HEK293 (cell line): ENCODE data around the gene TMEM140.
"Not testable (repeated sequence)": the region's sequence is repeated elsewhere in the genome, so short reads cannot be mapped to it uniquely, and the experiment has no call there.

ENCODE experiments used
- CTCF ChIA-PET: fragments of 350-600 bp; formaldehyde crosslinking; extraction: SDS; loops from one replicate; lab custom pipeline; 2021; ENCODE audit warnings: antibody characterized with exemption; lab: Yijun Ruan, JAX
- POLR2A ChIA-PET: fragments of 300-600 bp; formaldehyde crosslinking; extraction: SDS; loops from one replicate; lab custom pipeline; 2020; ENCODE audit warnings: antibody characterized with exemption, inconsistent platforms; lab: Yijun Ruan, JAX
- H3K27ac ChIP-seq: fragments of 200-500 bp; sonication (Bioruptor generic); 2 replicates; pipeline ENCODE4 v1.5.1; 2014; ENCODE audit warnings: low read depth, low read length, control low read depth, inconsistent platforms; ENCODE audit errors: extremely low read depth
- H3K36me3 ChIP-seq, 2 experiments: fragments of 200-500 bp in 1 of 2; sonication (Bioruptor generic) in 1 of 2; 1 replicate in 1 of 2; 2 replicates in 1 of 2; pipeline ENCODE4 v1.5.1; 2014 to 2017; ENCODE audit warnings: inconsistent platforms in 2 of 2, low read length in 2 of 2; ENCODE audit not compliant: control insufficient read depth in 2 of 2, insufficient read depth in 1 of 2
- H3K4me1 ChIP-seq: fragments of 200-500 bp; sonication (Bioruptor generic); 2 replicates; pipeline ENCODE4 v1.5.1; 2014; ENCODE audit warnings: mild to moderate bottlenecking, low read length, inconsistent platforms; ENCODE audit not compliant: control insufficient read depth, insufficient read depth
- H3K4me3 ChIP-seq: 2 replicates; pipeline ENCODE4 v1.5.1; 2011; ENCODE audit warnings: low read depth, mild to moderate bottlenecking, control low read depth, low read length, moderate library complexity
- H3K9me3 ChIP-seq: fragments of 200-500 bp; sonication (Bioruptor generic); 2 replicates; pipeline ENCODE4 v1.5.1; 2014; ENCODE audit warnings: low read depth, low read length, inconsistent platforms; ENCODE audit not compliant: control insufficient read depth, insufficient read depth
- CTCF ChIP-seq: fragments of 450-650 bp; formaldehyde crosslinking; IDR thresholded peaks from 2 replicates; pipeline ENCODE4 v1.5.1; 2016; ENCODE audit warnings: missing biosample characterization, missing genetic modification characterization
- GLI4 ChIP-seq: fragments of 450-650 bp; formaldehyde crosslinking; IDR thresholded peaks from 2 replicates; pipeline ENCODE4 v1.5.1; 2016; ENCODE audit warnings: missing biosample characterization, missing genetic modification characterization
- OVOL3 ChIP-seq: fragments of 450-650 bp; formaldehyde crosslinking; IDR thresholded peaks from 2 replicates; pipeline ENCODE4 v1.5.1; 2016; ENCODE audit warnings: missing biosample characterization, missing genetic modification characterization
- SP2 ChIP-seq: fragments of 450-650 bp; formaldehyde crosslinking; IDR thresholded peaks from 2 replicates; pipeline ENCODE4 v1.5.1; 2016; ENCODE audit warnings: missing biosample characterization, missing genetic modification characterization
- TCF7L2 ChIP-seq: IDR thresholded peaks from 2 replicates; pipeline ENCODE4 v1.6.1; 2011; ENCODE audit warnings: low read depth, mild to moderate bottlenecking, inconsistent platforms, low read length, moderate library complexity, borderline replicate concordance
- TRIM28 ChIP-seq: IDR thresholded peaks from 2 replicates; pipeline ENCODE4 v1.6.1; 2011; ENCODE audit warnings: low read length, control low read depth, borderline replicate concordance
- ZEB2 ChIP-seq: fragments of 450-650 bp; formaldehyde crosslinking; IDR thresholded peaks from 2 replicates; pipeline ENCODE4 v1.5.1; 2016; ENCODE audit warnings: missing biosample characterization, missing genetic modification characterization
- ZNF121 ChIP-seq: fragments of 450-650 bp; formaldehyde crosslinking; IDR thresholded peaks from 2 replicates; pipeline ENCODE4 v1.5.1; 2016; ENCODE audit warnings: missing biosample characterization, missing genetic modification characterization
- ZNF16 ChIP-seq: fragments of 450-650 bp; formaldehyde crosslinking; IDR thresholded peaks from 2 replicates; pipeline ENCODE4 v1.5.1; 2016; ENCODE audit warnings: low read depth, missing biosample characterization, missing genetic modification characterization
- ZNF169 ChIP-seq: fragments of 450-650 bp; formaldehyde crosslinking; IDR thresholded peaks from 2 replicates; pipeline ENCODE4 v1.5.1; 2016; ENCODE audit warnings: missing biosample characterization, missing genetic modification characterization
- ZNF311 ChIP-seq: fragments of 450-650 bp; formaldehyde crosslinking; IDR thresholded peaks from 2 replicates; pipeline ENCODE4 v1.5.1; 2017; ENCODE audit warnings: missing biosample characterization, missing genetic modification characterization, borderline replicate concordance
- ZNF335 ChIP-seq: fragments of 450-650 bp; formaldehyde crosslinking; conservative IDR thresholded peaks from 2 replicates; pipeline ENCODE4 v1.5.1; 2016; ENCODE audit warnings: missing biosample characterization, missing genetic modification characterization
- ZNF341 ChIP-seq: fragments of 450-650 bp; formaldehyde crosslinking; IDR thresholded peaks from 2 replicates; pipeline ENCODE4; 2016; ENCODE audit warnings: low read depth, missing biosample characterization, missing genetic modification characterization
- ZNF416 ChIP-seq: fragments of 450-650 bp; formaldehyde crosslinking; IDR thresholded peaks from 2 replicates; pipeline ENCODE4 v1.5.1; 2016; ENCODE audit warnings: missing biosample characterization, missing genetic modification characterization
- ZNF514 ChIP-seq: fragments of 450-650 bp; formaldehyde crosslinking; IDR thresholded peaks from 2 replicates; pipeline ENCODE4 v1.5.1; 2016; ENCODE audit warnings: missing biosample characterization, missing genetic modification characterization
- ZNF548 ChIP-seq: fragments of 450-650 bp; formaldehyde crosslinking; IDR thresholded peaks from 2 replicates; pipeline ENCODE4 v1.5.1; 2016; ENCODE audit warnings: missing biosample characterization, missing genetic modification characterization
- ZNF580 ChIP-seq: fragments of 450-650 bp; formaldehyde crosslinking; IDR thresholded peaks from 2 replicates; pipeline ENCODE4 v1.5.1; 2016; ENCODE audit warnings: missing biosample characterization, missing genetic modification characterization
- ZNF600 ChIP-seq: fragments of 450-650 bp; formaldehyde crosslinking; IDR thresholded peaks from 2 replicates; pipeline ENCODE4 v1.5.1; 2016; ENCODE audit warnings: missing biosample characterization, missing genetic modification characterization
- ZNF623 ChIP-seq: fragments of 450-650 bp; formaldehyde crosslinking; IDR thresholded peaks from 2 replicates; pipeline ENCODE4 v1.5.1; 2016; ENCODE audit warnings: missing biosample characterization, missing genetic modification characterization
- ZNF660 ChIP-seq: fragments of 450-650 bp; IDR thresholded peaks from 2 replicates; pipeline ENCODE4 v1.5.1; 2018; ENCODE audit warnings: missing biosample characterization, mild to moderate bottlenecking, missing genetic modification characterization
- ZNF791 ChIP-seq: fragments of 450-650 bp; formaldehyde crosslinking; IDR thresholded peaks from 2 replicates; pipeline ENCODE4 v1.5.1; 2016; ENCODE audit warnings: missing biosample characterization, missing genetic modification characterization
- TF ChIP-seq, protein P1 (sequence below): fragments of 450-650 bp; formaldehyde crosslinking; IDR thresholded peaks from 2 replicates; pipeline ENCODE4 v1.5.1; 2016; ENCODE audit warnings: missing biosample characterization, missing genetic modification characterization

Gene TMEM140

DNA sequence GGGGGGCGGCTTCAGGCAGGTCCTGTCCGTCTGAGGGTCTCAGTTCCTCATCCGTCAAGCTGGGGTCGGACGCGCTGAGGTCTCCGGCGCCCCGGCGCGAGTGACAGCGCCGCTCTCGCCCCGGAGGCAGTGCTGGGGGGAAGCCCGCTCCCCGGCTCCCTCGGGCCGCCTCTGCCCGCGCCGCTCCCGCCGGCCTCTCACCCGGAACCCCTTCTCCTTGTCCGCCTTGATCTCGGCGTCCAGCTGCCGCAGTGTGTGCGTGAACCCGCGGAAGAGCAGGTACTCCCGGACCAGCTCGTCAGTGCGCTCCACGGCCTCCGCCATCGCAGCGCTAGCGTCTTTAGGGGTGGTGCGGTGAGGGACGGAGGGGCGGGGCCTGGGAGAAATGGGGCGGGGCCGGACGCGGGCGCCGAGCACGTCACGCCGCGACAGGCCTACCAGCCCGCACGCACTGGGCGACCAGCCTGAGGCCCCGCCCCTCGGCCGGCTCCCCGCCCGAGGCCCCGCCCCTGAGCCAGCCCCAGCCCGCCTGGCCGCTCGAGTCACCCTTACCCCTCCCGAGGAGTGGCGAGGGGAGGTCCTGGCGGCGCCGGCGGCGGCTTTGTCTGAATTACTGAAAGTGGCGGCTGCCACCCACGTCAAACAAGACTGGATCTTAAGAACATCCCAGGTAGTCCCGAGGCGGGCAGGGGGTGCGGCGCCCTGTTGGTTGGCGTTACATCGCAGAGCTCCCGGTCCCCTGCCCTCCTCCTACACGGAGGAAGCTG, 63.5 kb downstream of the TMEM140 start, which contains the start of gene WDR91 (continued):
- TF ChIP-seq CTCF (tag by site-specific recombination) (peak; percentile 70; the same call in 1 of the 2 replicates), SP2 (peak; percentile 65), ZNF660 (tag by site-specific recombination) (peak; percentile 1; the same call in 1 of the 2 replicates), ZNF121 (tag by site-specific recombination) (no peak), TCF7L2 (peak; percentile 34; the same call in 1 of the 2 replicates), ZNF341 (tag by site-specific recombination) (no peak), TRIM28 (peak; percentile 41; the same call in 1 of the 2 replicates), ZNF311 (tag by site-specific recombination) (no peak), ZNF580 (tag by site-specific recombination) (no peak)
- TF ChIP-seq, all 188 proteins: peak for 29

GRCh38 chr7:135211946-135212685, 64.2 kb downstream of the TMEM140 start:
- H3K36me3 ChIP-seq, H3K9me3 ChIP-seq, H3K4me1 ChIP-seq: not testable (repeated sequence)
- peak overlapping the region; percentile 33; the same call in 1 of the 2 replicates for H3K27ac ChIP-seq
- TF ChIP-seq, protein P1, sequence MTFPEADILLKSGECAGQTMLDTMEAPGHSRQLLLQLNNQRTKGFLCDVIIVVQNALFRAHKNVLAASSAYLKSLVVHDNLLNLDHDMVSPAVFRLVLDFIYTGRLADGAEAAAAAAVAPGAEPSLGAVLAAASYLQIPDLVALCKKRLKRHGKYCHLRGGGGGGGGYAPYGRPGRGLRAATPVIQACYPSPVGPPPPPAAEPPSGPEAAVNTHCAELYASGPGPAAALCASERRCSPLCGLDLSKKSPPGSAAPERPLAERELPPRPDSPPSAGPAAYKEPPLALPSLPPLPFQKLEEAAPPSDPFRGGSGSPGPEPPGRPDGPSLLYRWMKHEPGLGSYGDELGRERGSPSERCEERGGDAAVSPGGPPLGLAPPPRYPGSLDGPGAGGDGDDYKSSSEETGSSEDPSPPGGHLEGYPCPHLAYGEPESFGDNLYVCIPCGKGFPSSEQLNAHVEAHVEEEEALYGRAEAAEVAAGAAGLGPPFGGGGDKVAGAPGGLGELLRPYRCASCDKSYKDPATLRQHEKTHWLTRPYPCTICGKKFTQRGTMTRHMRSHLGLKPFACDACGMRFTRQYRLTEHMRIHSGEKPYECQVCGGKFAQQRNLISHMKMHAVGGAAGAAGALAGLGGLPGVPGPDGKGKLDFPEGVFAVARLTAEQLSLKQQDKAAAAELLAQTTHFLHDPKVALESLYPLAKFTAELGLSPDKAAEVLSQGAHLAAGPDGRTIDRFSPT (tag by site-specific recombination) = 0 out of 2 replicates have a peak, but pooled peaks have one; percentile 5
- 0 out of 2 replicates have a peak, but pooled peaks have one; percentile 2 for TF ChIP-seq ZNF335
- 0 out of 2 replicates have a peak, but pooled peaks have one; percentile 26 for TF ChIP-seq ZEB2 (tag by site-specific recombination)
- TF ChIP-seq ZNF600 = peak; percentile 46; the same call in 1 of the 2 replicates
- TF ChIP-seq, all 188 proteins: peak for 4; not testable (repeated sequence) for 184
- CTCF ChIA-PET = not testable (repeated sequence)
- peak overlapping the region; percentile 67 for H3K4me3 ChIP-seq
- POLR2A ChIA-PET = interaction anchor here (1.1 to 1.5 kb wide), 3 partner anchors 10 to 42 kb away, joined by 3 to 4 read pairs (median 3); partner anchors contain the start of gene CYREN

DNA sequence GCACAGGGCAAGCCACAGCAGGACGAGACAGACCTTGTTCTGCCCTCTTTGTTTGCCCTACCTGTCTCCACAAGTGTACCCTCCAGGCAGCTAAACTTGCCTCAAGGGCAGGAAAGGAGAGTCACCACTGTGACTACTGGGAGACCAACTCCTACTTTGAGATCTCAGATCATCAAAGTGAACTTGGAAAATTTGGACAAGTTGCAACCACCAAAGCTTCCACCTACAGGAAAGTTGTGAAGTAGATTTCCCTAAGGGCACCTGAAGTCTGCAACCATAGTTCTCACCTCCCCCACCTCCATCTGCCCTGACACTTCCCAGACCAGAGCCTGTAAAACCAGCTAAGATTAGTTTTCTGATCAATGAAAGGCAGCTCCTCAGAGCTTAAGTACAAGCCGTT, 66.0 kb downstream of the TMEM140 start:
- no peak overlapping the region for H3K4me3 ChIP-seq
- H3K9me3 ChIP-seq = no peaks in the 10 kb centered on the region
- H3K27ac ChIP-seq = no peak overlapping the region
- TF ChIP-seq ZNF169 (tag by site-specific recombination) (no peak), ZNF416 (tag by site-specific recombination) (no peak), ZNF514 (tag by site-specific recombination) (no peak), GLI4 (tag by site-specific recombination) (no peak), ZNF121 (tag by site-specific recombination) (no peak), ZNF548 (tag by site-specific recombination) (no peak), OVOL3 (tag by site-specific recombination) (no peak), ZNF791 (no peak), ZNF623 (tag by site-specific recombination) (no peak), ZNF16 (tag by site-specific recombination) (no peak)
- peaks cover 1% of the 10 kb centered on the region for H3K4me1 ChIP-seq
- no peaks in the 10 kb centered on the region for H3K36me3 ChIP-seq
- ChIA-PET POLR2A (no interaction called here), CTCF (interaction anchor here (0.6 to 0.7 kb wide), 2 partner anchors 198 to 288 kb away, joined by 3 read pairs; no protein-coding TSS in a partner anchor)
